ENCODE results near the gene CAMTA1.
A peak's percentile ranks its signal among the peaks of the same experiment; 100 is the strongest.

CAMTA1 gene

GRCh38 chr1:7040969-7041695 is 255.9 kb downstream of the CAMTA1 start:
- DNase-seq (ENCODE audit: low read depth in 2 of 2), result no peak

- no peak for DNase-seq (ENCODE audit: low read depth in 2 of 2)
These were observed 257.3 kb downstream of the CAMTA1 start for GRCh38 chr1:7042322-7043190.

GRCh38 chr1:7043191-7043549 is 257.9 kb downstream of the CAMTA1 start:
- DNase-seq (ENCODE audit: low read depth in 2 of 2), result no peak

DNA sequence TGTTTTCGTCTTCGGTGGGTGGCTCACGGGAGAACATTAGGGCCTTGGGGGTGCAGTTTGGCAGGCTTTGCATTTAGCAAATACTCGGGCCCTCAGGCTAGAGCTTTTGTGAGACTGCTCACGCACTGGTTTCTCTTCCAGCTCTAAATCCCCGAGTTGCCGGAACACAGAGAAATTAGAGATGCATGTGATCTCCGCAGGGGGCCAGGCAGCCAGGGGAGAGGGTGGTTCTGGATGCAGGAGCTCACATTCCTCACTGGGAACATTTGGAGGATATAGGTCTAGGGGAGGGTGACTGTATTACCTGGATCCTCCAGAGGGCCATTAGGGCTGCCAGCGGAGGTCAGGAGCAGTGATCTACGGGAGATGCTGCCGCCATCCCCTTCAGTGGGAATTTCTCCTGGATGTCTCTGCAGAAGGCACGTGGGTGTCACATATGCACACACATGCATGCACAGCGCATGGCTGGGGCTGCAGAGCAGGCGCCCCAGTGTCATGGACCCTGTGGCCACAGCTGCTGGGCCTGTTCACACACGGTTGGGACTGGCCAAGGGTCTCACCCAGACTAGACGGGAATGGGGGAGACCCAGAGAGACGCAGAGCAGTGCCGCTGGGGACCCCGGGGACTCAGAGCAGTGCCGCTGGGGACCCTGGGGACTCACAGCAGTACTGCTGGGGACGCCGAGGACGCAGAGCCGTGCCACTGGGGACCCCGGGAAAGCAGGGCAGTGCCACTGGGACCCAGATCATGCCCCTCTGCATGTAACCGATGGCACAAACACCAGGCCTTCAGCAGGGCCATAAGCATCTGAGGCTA is 258.7 kb downstream of the CAMTA1 start:
- DNase-seq (ENCODE audit: low read depth in 2 of 2), result no peak

DNA sequence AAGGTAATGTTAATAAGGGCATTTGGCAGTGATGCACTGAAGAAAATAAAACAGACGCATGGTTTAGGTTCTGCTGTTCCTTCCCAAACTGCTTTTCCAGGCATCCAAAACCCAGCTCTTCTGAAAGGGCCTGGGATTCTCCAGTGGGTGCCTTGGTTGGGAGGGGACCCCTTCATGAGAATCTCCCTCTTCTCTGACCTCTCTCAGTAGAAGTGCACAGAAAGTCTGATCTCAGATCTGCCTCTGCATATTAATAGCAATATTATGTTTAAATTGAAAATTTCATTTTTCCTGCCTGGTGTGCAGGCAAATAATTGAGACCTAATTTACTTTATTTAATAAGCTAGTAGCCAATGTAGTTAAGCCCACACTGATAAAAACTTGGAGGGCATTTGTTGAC is 260.6 kb downstream of the CAMTA1 start:
- DNase-seq (ENCODE audit: low read depth in 2 of 2), result no peak

GRCh38 chr1:7046314-7046713 is 261.1 kb downstream of the CAMTA1 start:
- DNase-seq (ENCODE audit: low read depth in 2 of 2), result no peak

- DNase-seq (ENCODE audit: low read depth in 2 of 2), result no peak
These were observed 261.6 kb downstream of the CAMTA1 start for GRCh38 chr1:7046891-7047290.

DNA sequence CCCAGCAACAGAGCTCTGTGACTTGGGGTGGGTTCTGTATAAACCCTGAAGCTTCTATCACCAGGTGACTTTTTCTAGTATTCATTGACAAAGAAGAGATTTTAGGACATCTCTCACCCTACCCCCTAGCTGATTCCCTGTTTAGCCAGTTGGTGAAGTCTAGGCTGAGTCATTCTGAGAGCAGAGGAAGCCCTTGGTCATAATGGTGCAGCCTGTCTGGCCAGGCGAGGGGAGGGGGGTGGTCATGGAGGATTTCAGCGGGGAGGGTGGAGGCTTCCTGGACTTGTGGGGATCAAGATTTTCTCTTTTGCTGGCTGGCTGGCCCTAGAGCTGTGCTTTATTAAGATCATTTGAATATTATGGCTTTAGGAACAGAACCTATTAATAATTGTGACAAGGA is 262.6 kb downstream of the CAMTA1 start:
- DNase-seq (ENCODE audit: low read depth in 2 of 2), result no peak

- no peak for DNase-seq (ENCODE audit: low read depth in 2 of 2)
These were observed 263.1 kb downstream of the CAMTA1 start for GRCh38 chr1:7048395-7048794.

- no peak for DNase-seq (ENCODE audit: low read depth in 2 of 2)
These were observed 264.8 kb downstream of the CAMTA1 start for GRCh38 chr1:7049913-7050625.

GRCh38 chr1:7050751-7051665 is 265.8 kb downstream of the CAMTA1 start:
- DNase-seq (ENCODE audit: low read depth in 2 of 2), result no peak

DNA sequence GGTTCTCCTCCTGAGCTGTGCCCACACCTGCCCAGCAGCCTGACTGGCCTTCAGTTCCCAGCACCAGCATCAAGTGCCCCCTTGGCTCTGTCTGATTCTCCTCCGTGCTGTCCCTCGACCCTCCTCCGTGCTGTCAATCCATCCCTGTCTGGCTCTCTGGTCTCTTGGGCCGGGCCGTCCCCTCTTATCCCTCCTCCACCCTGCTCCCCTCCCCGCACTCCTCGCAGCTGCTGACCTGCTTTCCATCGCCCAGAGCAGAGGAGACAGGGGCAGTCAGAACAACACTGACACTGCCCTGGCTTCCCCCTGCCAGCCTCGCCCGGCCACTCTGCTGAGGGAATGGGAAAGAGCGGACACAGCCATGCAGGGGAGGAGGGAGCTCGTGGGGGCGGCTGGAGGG is 267.4 kb downstream of the CAMTA1 start:
- no peak for DNase-seq (ENCODE audit: low read depth in 2 of 2)

GRCh38 chr1:7060745-7061144 is 275.5 kb downstream of the CAMTA1 start:
- no peak for DNase-seq (ENCODE audit: low read depth in 2 of 2)

GRCh38 chr1:7062346-7063061 is 277.2 kb downstream of the CAMTA1 start:
- DNase-seq (ENCODE audit: low read depth in 2 of 2), result no peak

- DNase-seq (ENCODE audit: low read depth in 2 of 2), result no peak
These were observed 278.7 kb downstream of the CAMTA1 start for GRCh38 chr1:7063981-7064380.

DNA sequence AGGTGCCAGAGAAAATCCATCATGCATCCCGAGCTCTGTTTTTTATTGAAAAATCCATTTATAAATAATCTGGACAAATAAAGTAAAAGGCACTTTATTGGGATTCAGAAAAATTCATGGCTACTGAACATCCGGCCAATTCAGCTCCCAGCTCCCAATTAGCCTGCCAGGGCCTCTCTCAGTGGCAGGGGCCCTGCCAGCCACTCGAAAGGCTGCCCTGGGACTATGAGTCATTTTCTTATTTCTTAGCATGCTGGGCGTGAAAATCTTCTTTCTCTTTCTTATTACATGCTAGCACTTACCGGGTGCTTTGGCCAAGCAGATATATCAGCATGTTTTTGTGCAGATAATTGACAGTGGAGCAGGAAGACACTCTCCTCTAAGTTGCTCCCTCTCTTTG is 283.3 kb downstream of the CAMTA1 start:
- DNase-seq (ENCODE audit: low read depth in 2 of 2), result no peak

GRCh38 chr1:7069931-7070330 is 284.7 kb downstream of the CAMTA1 start:
- DNase-seq (ENCODE audit: low read depth in 2 of 2), result no peak

- DNase-seq (ENCODE audit: low read depth in 2 of 2), result peak; percentile 28 to 48
These were observed 285.3 kb downstream of the CAMTA1 start for GRCh38 chr1:7070389-7071029.

DNA sequence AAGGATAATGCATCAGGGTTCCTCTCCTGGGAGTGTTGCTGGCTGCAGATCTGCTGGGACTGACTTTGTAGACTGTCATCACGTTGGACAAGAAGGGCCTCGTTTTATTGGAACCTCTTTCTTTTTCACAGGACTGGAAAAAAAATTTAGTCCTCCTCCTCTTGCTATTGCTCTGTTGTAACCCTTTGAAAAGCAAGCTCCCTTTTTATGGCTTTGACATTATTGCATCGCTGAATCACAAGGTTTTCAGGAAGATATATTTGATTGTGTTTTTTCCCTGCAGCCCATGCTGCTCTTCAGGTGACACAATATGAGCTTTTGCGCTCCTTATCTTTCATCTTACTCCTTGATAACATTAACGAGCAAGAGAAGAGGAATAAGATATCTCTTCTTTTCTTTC is 290.9 kb downstream of the CAMTA1 start:
- no peak for DNase-seq (ENCODE audit: low read depth in 2 of 2)

Data from stimulated activated CD4-positive, alpha-beta T cell treated with anti-CD3 and anti-CD28 coated beads, Interleukin-4, amount 100 ng/mL, for 48 hours (primary cell).